DOHH2 (cell line): Measurements from ENCODE around the gene P2RY6.

ENCODE experiments used
- H3F3A ChIP-seq: fragments of 200-600 bp; sonication (generic), shearing (Covaris generic); 2 replicates; pipeline ENCODE4 v1.6.0; 2016; ENCODE audit warnings: antibody characterized with exemption, mild to moderate bottlenecking; ENCODE audit not compliant: control insufficient read depth, insufficient read depth
- H3K27ac ChIP-seq: fragments of 200-600 bp; sonication (generic); 2 replicates; pipeline ENCODE4 v1.5.1; 2014; ENCODE audit warnings: low read depth, mild to moderate bottlenecking, low read length, moderate library complexity
- H3K27me3 ChIP-seq: fragments of 200-600 bp; sonication (generic); 2 replicates; pipeline ENCODE4 v1.6.1; 2014; ENCODE audit warnings: mild to moderate bottlenecking, low read length, mixed read lengths; ENCODE audit not compliant: control insufficient read depth
- H3K36me3 ChIP-seq: fragments of 200-600 bp; sonication (generic); 2 replicates; pipeline ENCODE4 v1.6.1; 2014; ENCODE audit warnings: mild to moderate bottlenecking, low read length, moderate library complexity, mixed read lengths; ENCODE audit not compliant: control insufficient read depth
- H3K4me1 ChIP-seq: fragments of 200-600 bp; sonication (generic); 2 replicates; pipeline ENCODE4 v1.6.1; 2014; ENCODE audit warnings: mild to moderate bottlenecking, low read length, mixed read lengths; ENCODE audit not compliant: control insufficient read depth
- H3K4me2 ChIP-seq: fragments of 200-600 bp; sonication (generic); 2 replicates; pipeline ENCODE4 v1.6.0; 2014; ENCODE audit warnings: mild to moderate bottlenecking, low read length, moderate library complexity
- H3K4me3 ChIP-seq: fragments of 200-600 bp; sonication (generic); 2 replicates; pipeline ENCODE4 v1.5.1; 2014; ENCODE audit warnings: mild to moderate bottlenecking, low read length, mixed read lengths
- H3K79me2 ChIP-seq: fragments of 200-600 bp; sonication (generic); 2 replicates; pipeline ENCODE4 v1.6.1; 2014; ENCODE audit warnings: mild to moderate bottlenecking, low read length, mixed read lengths; ENCODE audit not compliant: control insufficient read depth
- H3K9me2 ChIP-seq: fragments of 200-600 bp; sonication (generic); replicated peaks from 2 replicates; pipeline ENCODE4 v1.6.1; 2014; ENCODE audit warnings: mild to moderate bottlenecking, low read length, mixed read lengths; ENCODE audit not compliant: control insufficient read depth
- H3K9me3 ChIP-seq: fragments of 200-600 bp; sonication (generic); 2 replicates; pipeline ENCODE4 v1.6.1; 2014; ENCODE audit warnings: antibody characterized with exemption, low read length, mixed read lengths; ENCODE audit not compliant: control insufficient read depth, insufficient read depth
- H4K20me1 ChIP-seq: fragments of 200-600 bp; sonication (generic); 2 replicates; pipeline ENCODE4 v1.6.0; 2014; ENCODE audit warnings: low read depth, mild to moderate bottlenecking, antibody characterized with exemption, low read length, moderate library complexity; ENCODE audit not compliant: control insufficient read depth, insufficient read depth
- CTCF ChIP-seq: fragments of 200-600 bp; sonication (generic); IDR thresholded peaks from one replicate; pipeline ENCODE4 v1.5.1; 2014; ENCODE audit warnings: antibody characterized with exemption, mild to moderate bottlenecking, low read depth, low read length; ENCODE audit not compliant: poor library complexity, severe bottlenecking
- EZH2phosphoT487 ChIP-seq: fragments of 200-600 bp; sonication (generic); IDR thresholded peaks from 2 replicates; pipeline ENCODE4 v1.6.1; 2017; ENCODE audit warnings: borderline replicate concordance, mild to moderate bottlenecking, antibody characterized with exemption, low read length, moderate library complexity, mixed read lengths

The P2RY6 gene

GRCh38 chr11:73228268-73229134 lies 43.6 kb upstream of the P2RY6 start:
- Histone ChIP-seq H3K4me3 (no peak overlapping the region), H3K9me3 (no peaks in the 10 kb centered on the region)

GRCh38 chr11:73229321-73229895 lies 42.7 kb upstream of the P2RY6 start:
- Histone ChIP-seq H3K79me2 (no peaks in the 10 kb centered on the region), H3K27ac (no peak overlapping the region), H3K4me2 (no peak overlapping the region), H3K4me1 (no peaks in the 10 kb centered on the region), H3K9me3 (no peaks in the 10 kb centered on the region), H4K20me1 (no peaks in the 10 kb centered on the region), H3K36me3 (no peaks in the 10 kb centered on the region), H3K27me3 (peaks cover 3% of the 10 kb centered on the region; the same call in 1 of the 2 replicates), H3F3A (no peaks in the 10 kb centered on the region), H3K9me2 (no peaks in the 10 kb centered on the region), H3K4me3 (no peak overlapping the region)
- no peak for TF ChIP-seq EZH2phosphoT487
- TF ChIP-seq CTCF: no peak

More at GRCh38 chr11:73228268-73229134, 43.6 kb upstream of the P2RY6 start:
- peaks cover 12% of the 10 kb centered on the region; the same call in 1 of the 2 replicates for H3K27me3 ChIP-seq
- no peak overlapping the region for H3K27ac ChIP-seq
- H3K79me2 ChIP-seq: no peaks in the 10 kb centered on the region
- TF ChIP-seq CTCF (no peak), EZH2phosphoT487 (no peak)
- H3F3A ChIP-seq: no peaks in the 10 kb centered on the region
- H3K9me2 ChIP-seq: no peaks in the 10 kb centered on the region
- H3K36me3 ChIP-seq: no peaks in the 10 kb centered on the region
- H4K20me1 ChIP-seq: no peaks in the 10 kb centered on the region
- no peaks in the 10 kb centered on the region for H3K4me1 ChIP-seq
- no peak overlapping the region for H3K4me2 ChIP-seq

- H3K4me3 ChIP-seq: no peak overlapping the region
- H3K27me3 ChIP-seq: no peaks in the 10 kb centered on the region
- no peaks in the 10 kb centered on the region for H3K36me3 ChIP-seq
- H3K4me2 ChIP-seq: no peak overlapping the region
- H4K20me1 ChIP-seq: no peaks in the 10 kb centered on the region
- H3K9me2 ChIP-seq: no peaks in the 10 kb centered on the region
- no peaks in the 10 kb centered on the region for H3F3A ChIP-seq
- H3K79me2 ChIP-seq: no peaks in the 10 kb centered on the region
- H3K9me3 ChIP-seq: no peaks in the 10 kb centered on the region
- no peaks in the 10 kb centered on the region for H3K4me1 ChIP-seq
- no peak overlapping the region for H3K27ac ChIP-seq
- TF ChIP-seq CTCF (no peak), EZH2phosphoT487 (no peak)
Measured at GRCh38 chr11:73229896-73230875, 42.0 kb upstream of the P2RY6 start.
